Type B pancreatic cell (in vitro differentiated cells): ENCODE measurements around the gene DTNB. TPM values are rescaled to one million over a fixed set of nuclear protein-coding genes. Genes with fewer than 3 reads are reported as not detected.
"Not testable (repeated sequence)": the region's sequence is repeated elsewhere in the genome, so short reads cannot be mapped to it uniquely, and the experiment has no call there.

Source experiments
- DNase-seq: peaks from one replicate; pipeline ENCODE4 v3.0.0; 2021; ENCODE audit warnings: mixed read lengths; ENCODE audit not compliant: unreplicated experiment; ENCODE audit errors: extremely low spot score
- H3K27ac Mint-ChIP-seq: 2 replicates; pipeline ENCODE4 v1.8.0; 2021; ENCODE audit warnings: mild to moderate bottlenecking, mixed read lengths
- H3K27me3 Mint-ChIP-seq: 2 replicates; pipeline ENCODE4 v1.8.0; 2021; ENCODE audit warnings: mixed read lengths
- H3K36me3 Mint-ChIP-seq: 2 replicates; pipeline ENCODE4 v1.8.0; 2021; ENCODE audit warnings: mixed read lengths
- H3K4me1 Mint-ChIP-seq: one replicate; pipeline ENCODE4 v1.8.0; 2021; ENCODE audit warnings: mixed read lengths; ENCODE audit not compliant: unreplicated experiment
- H3K4me3 Mint-ChIP-seq: 2 replicates; pipeline ENCODE4 v1.8.0; 2021; ENCODE audit warnings: mild to moderate bottlenecking, mixed read lengths
- H3K9me3 Mint-ChIP-seq: 2 replicates; pipeline ENCODE4 v1.8.0; 2021; ENCODE audit warnings: mixed read lengths
- total RNA-seq: library from RNA; stranded (reverse); gene quantifications from 2 replicates; pipeline ENCODE4 v1.2.1, GENCODE V29; 2021; ENCODE audit warnings: low replicate concordance
- TF ChIP-seq, protein P1 (sequence below): fragments of 200-600 bp; sonication (generic); conservative IDR thresholded peaks from 2 replicates; pipeline ENCODE4 v1.5.0; 2021; ENCODE audit warnings: antibody characterized with exemption, mild to moderate bottlenecking

Gene DTNB
- total RNA-seq, 1 donor from 2014 or later: 28.6 TPM

GRCh38 chr2:25606892-25607291 is 66.5 kb downstream of the DTNB start:
- DNase-seq: no peak
- Mint-ChIP-seq H3K4me1 (peaks cover 11% of the 10 kb centered on the region), H3K4me3 (no peak overlapping the region), H3K27me3 (no peaks in the 10 kb centered on the region), H3K27ac (no peak overlapping the region), H3K9me3 (no peaks in the 10 kb centered on the region), H3K36me3 (no peaks in the 10 kb centered on the region)
- TF ChIP-seq, protein P1, sequence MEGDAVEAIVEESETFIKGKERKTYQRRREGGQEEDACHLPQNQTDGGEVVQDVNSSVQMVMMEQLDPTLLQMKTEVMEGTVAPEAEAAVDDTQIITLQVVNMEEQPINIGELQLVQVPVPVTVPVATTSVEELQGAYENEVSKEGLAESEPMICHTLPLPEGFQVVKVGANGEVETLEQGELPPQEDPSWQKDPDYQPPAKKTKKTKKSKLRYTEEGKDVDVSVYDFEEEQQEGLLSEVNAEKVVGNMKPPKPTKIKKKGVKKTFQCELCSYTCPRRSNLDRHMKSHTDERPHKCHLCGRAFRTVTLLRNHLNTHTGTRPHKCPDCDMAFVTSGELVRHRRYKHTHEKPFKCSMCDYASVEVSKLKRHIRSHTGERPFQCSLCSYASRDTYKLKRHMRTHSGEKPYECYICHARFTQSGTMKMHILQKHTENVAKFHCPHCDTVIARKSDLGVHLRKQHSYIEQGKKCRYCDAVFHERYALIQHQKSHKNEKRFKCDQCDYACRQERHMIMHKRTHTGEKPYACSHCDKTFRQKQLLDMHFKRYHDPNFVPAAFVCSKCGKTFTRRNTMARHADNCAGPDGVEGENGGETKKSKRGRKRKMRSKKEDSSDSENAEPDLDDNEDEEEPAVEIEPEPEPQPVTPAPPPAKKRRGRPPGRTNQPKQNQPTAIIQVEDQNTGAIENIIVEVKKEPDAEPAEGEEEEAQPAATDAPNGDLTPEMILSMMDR: peak; percentile 74

GRCh38 chr2:25602333-25602723 is 71.0 kb downstream of the DTNB start:
- H3K36me3 Mint-ChIP-seq: peaks cover 8% of the 10 kb centered on the region
- TF ChIP-seq, protein P1: no peak

GRCh38 chr2:25601711-25602332 is 71.6 kb downstream of the DTNB start:
- H3K36me3 Mint-ChIP-seq, H3K27me3 Mint-ChIP-seq, H3K4me3 Mint-ChIP-seq, DNase-seq, H3K9me3 Mint-ChIP-seq: not testable (repeated sequence)
- peaks cover 10% of the 10 kb centered on the region for H3K4me1 Mint-ChIP-seq
- peak overlapping the region; percentile 6 for H3K27ac Mint-ChIP-seq

More at GRCh38 chr2:25602333-25602723, 71.0 kb downstream of the DTNB start:
- H3K4me1 Mint-ChIP-seq: peaks cover 10% of the 10 kb centered on the region
- H3K27ac Mint-ChIP-seq: no peak overlapping the region
- H3K9me3 Mint-ChIP-seq: no peaks in the 10 kb centered on the region
- no peak overlapping the region for H3K4me3 Mint-ChIP-seq
- no peak for DNase-seq
- H3K27me3 Mint-ChIP-seq: no peaks in the 10 kb centered on the region

DNA sequence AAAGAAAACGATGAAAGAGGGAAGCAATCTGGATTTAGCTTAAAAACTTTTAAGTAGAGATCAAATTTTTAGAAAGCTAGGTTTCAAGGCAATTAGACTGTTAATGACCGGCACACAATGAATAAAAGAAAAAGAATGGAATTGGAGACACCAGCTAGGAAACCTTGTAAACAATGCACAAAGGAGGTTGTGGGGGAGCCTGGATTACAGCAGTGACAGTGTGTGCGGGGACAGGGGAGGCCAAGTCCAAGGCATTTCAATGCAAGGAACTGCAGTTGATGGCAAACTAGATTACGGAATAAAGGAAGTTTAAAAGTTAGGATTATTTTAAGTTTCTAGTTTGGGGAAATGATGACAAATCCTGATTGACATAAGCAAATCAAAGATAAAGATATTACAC is 74.5 kb downstream of the DTNB start:
- no peak for DNase-seq
- Mint-ChIP-seq H3K4me1 (peaks cover 14% of the 10 kb centered on the region), H3K4me3 (no peak overlapping the region), H3K36me3 (peaks cover 11% of the 10 kb centered on the region), H3K9me3 (no peaks in the 10 kb centered on the region), H3K27ac (no peak overlapping the region), H3K27me3 (no peaks in the 10 kb centered on the region)
- TF ChIP-seq, protein P1: no peak

- TF ChIP-seq, protein P1: no peak
- H3K27ac Mint-ChIP-seq: no peak overlapping the region
- H3K27me3 Mint-ChIP-seq: no peaks in the 10 kb centered on the region
- no peak overlapping the region for H3K4me3 Mint-ChIP-seq
- no peak for DNase-seq
- H3K9me3 Mint-ChIP-seq: no peaks in the 10 kb centered on the region
- peaks cover 11% of the 10 kb centered on the region for H3K36me3 Mint-ChIP-seq
- H3K4me1 Mint-ChIP-seq: peaks cover 14% of the 10 kb centered on the region
These were observed 75.0 kb downstream of the DTNB start for GRCh38 chr2:25598332-25598731.

DNA sequence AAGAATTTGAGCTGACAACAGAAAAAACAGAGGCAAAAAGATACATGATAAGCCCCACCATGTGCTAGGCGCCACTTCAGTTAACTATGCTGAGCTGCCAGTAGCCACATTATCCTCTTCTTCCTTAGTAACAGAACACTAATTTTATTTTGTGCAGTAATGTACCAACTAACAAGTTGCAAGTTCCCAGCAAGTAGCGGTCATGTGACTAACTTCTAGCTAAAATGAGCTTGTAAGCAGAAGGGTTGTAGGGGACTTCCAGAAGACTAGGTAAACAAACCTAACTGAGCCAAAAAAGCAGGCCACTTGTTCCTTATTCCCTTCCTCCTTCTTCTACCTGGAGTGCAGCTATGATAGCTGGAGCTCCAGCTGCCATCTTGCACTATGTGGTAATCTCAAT is 75.5 kb downstream of the DTNB start:
- Mint-ChIP-seq H3K27ac (no peak overlapping the region), H3K4me1 (peaks cover 14% of the 10 kb centered on the region), H3K27me3 (no peaks in the 10 kb centered on the region), H3K9me3 (no peaks in the 10 kb centered on the region), H3K4me3 (no peak overlapping the region), H3K36me3 (peaks cover 11% of the 10 kb centered on the region)
- TF ChIP-seq, protein P1: no peak
- no peak for DNase-seq
